Measurements from ENCODE around the gene USP19.

USP19 gene

GRCh38 chr3:49104427-49105291, 16.0 kb downstream of the USP19 start, which contains the start of gene QARS1:
QARS1 (minus strand) TSS chr3:49104757; CDS start chr3:49104733, 24 bp downstream.
- peak; percentile 98 for DNase-seq (ENCODE audit: insufficient read length, low spot score)
- FAIRE-seq, result peak; percentile 92
- TF ChIP-seq PAX5 (IDR thresholded peaks at IDR 0.05; ENCODE audit: insufficient read depth, low read length, severe bottlenecking) (no peak), SPI1 (IDR thresholded peaks at IDR 0.05; ENCODE audit: low read depth, low read length) (no peak), POLR2A (IDR thresholded peaks at IDR 0.05; ENCODE audit: low read depth, low read length) (peak; percentile 94), POU2F2 (IDR thresholded peaks at IDR 0.05; ENCODE audit: low read depth, low read length) (no peak; the same call in 1 of the 2 replicates), POLR2AphosphoS5 (IDR thresholded peaks at IDR 0.05; ENCODE audit: low read depth, low read length) (peak; percentile 88), TAF1 (IDR thresholded peaks at IDR 0.05; ENCODE audit: low read depth, low read length) (peak; percentile 97)

DNA sequence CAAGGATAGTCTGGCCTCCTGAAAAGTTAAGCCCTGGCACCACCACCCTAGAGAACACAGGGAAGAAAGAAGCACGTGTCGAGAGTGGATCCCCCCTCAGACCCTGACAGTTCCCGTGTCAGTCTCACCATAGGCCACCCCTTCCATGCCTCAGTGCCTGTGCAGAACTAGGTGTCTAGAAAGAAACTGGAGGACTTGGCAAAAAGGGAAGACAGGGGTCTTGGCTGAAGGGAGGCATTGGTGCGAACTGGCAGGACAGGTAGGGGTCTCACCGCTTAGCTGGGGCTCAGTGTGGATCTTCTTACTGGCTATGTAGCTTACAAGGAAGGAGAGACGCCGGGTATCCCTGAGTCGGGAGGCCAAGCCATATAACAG, 16.6 kb downstream of the USP19 start:
- TF ChIP-seq POLR2AphosphoS5 (IDR thresholded peaks at IDR 0.05; ENCODE audit: low read depth, low read length), result no peak
- TF ChIP-seq POLR2A (IDR thresholded peaks at IDR 0.05; ENCODE audit: low read depth, low read length), result no peak
- no peak for TF ChIP-seq PAX5 (IDR thresholded peaks at IDR 0.05; ENCODE audit: insufficient read depth, low read length, severe bottlenecking)
- TF ChIP-seq POU2F2 (IDR thresholded peaks at IDR 0.05; ENCODE audit: low read depth, low read length), result no peak
- no peak for TF ChIP-seq TAF1 (IDR thresholded peaks at IDR 0.05; ENCODE audit: low read depth, low read length)
- TF ChIP-seq SPI1 (IDR thresholded peaks at IDR 0.05; ENCODE audit: low read depth, low read length), result no peak
- DNase-seq (ENCODE audit: insufficient read length, low spot score) (no peak), FAIRE-seq (no peak)

DNA sequence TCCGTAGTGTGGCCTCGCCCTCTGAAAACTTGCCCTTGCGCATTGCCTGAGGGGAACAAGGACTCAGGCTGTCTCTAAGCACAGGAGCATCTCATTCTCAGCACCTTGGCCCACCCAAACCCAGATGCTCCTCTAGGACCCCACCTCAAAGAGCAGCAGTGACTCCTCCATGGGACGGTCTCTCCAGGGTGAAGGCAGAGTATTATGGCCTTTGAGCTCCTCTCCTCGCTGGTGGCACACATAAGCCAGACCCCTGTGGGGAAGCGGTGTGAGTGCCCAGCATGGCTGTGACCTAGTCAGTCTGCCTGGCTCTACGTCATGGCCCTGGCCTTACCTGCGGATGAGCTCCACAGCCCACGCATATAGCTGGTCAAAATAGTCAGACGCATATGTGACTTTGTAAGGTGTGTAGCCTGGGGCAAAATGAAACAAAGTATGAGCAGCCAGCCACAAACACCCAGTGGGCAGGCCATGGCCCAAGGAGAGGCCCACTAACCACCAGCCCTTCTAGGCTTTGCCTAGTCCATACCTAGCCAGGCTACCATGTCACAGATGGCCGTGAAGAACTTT, 20.5 kb downstream of the USP19 start:
- FAIRE-seq, result no peak
- TF ChIP-seq POLR2A (IDR thresholded peaks at IDR 0.05; ENCODE audit: low read depth, low read length), result peak; percentile 4; the same call in 1 of the 2 replicates
- no peak for TF ChIP-seq POLR2AphosphoS5 (IDR thresholded peaks at IDR 0.05; ENCODE audit: low read depth, low read length)
- no peak for DNase-seq (ENCODE audit: insufficient read length, low spot score)

DNA sequence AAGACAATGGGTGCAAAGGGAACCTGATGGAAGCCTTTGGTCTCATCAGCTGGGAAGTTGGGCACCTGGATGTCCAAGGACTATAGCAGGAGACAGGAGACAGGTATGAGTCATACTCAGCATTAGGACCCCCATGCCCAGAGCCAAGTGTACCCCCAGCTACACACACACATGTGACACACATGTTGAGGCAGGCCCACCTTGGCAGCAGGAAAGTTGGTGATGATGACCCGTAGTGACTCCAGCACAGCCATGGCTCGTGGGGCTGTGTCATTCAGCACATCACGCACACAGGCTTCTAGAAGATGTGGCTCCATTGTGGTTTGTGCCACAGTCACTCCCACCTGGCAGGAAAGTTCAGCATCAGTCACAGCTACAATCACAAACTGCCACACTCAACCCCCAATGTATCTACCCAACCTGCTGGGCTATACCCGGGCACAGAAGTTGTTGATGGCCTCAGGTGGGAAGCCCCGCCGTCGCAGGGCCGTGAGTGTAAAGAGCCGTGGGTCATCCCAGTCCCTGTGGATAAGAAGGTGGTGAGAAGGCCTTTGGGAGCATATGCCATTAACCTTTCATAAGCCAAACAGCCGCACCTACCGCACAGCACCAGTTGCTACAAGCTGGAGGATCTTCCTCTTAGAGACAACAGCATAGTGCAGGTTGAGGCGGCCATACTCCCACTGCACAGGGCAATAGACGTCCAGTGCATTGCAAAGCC, 21.6 kb downstream of the USP19 start:
- TF ChIP-seq TAF1 (IDR thresholded peaks at IDR 0.05; ENCODE audit: low read depth, low read length) (no peak), PAX5 (IDR thresholded peaks at IDR 0.05; ENCODE audit: insufficient read depth, low read length, severe bottlenecking) (no peak), POU2F2 (IDR thresholded peaks at IDR 0.05; ENCODE audit: low read depth, low read length) (no peak), SPI1 (IDR thresholded peaks at IDR 0.05; ENCODE audit: low read depth, low read length) (no peak), POLR2A (IDR thresholded peaks at IDR 0.05; ENCODE audit: low read depth, low read length) (no peak), POLR2AphosphoS5 (IDR thresholded peaks at IDR 0.05; ENCODE audit: low read depth, low read length) (no peak)
- DNase-seq (ENCODE audit: insufficient read length, low spot score), result no peak

GRCh38 chr3:49098429-49098828, 22.2 kb downstream of the USP19 start:
- DNase-seq (ENCODE audit: insufficient read length, low spot score) (no peak), FAIRE-seq (no peak)
- TF ChIP-seq SPI1 (IDR thresholded peaks at IDR 0.05; ENCODE audit: low read depth, low read length) (no peak), PAX5 (IDR thresholded peaks at IDR 0.05; ENCODE audit: insufficient read depth, low read length, severe bottlenecking) (no peak), POLR2AphosphoS5 (IDR thresholded peaks at IDR 0.05; ENCODE audit: low read depth, low read length) (no peak), POU2F2 (IDR thresholded peaks at IDR 0.05; ENCODE audit: low read depth, low read length) (no peak), TAF1 (IDR thresholded peaks at IDR 0.05; ENCODE audit: low read depth, low read length) (no peak), POLR2A (IDR thresholded peaks at IDR 0.05; ENCODE audit: low read depth, low read length) (no peak)

More for the DNA sequence above, 21.6 kb downstream of the USP19 start:
- FAIRE-seq, result no peak

DNA sequence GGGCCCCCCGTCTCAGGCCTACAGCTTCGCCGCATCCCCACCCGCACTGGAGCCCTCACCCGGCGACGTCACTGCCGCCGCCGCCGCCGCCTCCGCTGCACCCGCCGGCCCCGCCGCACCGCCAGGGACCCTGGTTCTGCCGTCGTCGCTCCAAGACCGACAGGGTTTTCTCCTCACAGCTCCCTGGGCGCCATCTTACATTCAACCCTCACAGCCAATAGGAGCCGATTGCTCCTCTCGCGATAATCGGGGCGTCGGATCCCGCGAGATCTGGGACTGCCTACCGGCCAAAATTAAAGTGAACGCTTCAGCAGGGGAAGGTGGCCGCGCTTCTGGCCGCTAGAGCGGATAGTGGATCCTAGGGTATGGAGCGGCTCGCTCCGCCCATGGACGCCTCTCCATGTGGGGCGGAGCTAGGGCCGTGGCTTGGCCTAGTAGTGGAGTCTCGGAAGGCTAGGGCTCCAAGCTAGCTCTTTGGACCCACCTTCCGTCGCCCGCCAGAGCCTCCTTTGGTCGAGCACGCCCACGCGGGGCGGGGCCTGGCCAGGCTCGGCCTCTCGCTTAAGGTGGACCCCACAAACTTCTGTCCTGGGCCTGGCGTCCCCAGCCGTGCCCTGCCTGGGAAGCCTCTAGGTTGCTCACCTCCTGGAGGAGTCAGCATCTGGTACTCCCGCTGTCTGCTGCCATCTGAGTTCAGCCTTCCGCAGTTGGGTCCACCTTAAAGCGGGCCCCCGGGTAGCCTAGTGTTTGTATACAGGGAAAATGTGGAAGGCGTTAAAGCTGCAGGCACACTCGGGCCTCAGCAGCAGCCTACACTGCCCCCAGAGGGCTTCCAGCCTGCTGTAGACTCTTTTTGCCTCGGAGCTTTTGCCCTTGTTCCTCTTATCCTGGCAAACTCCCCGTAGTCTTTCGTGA, 26.5 kb downstream of the USP19 start, which contains the start of gene QRICH1:
Gene QRICH1, minus strand, starts transcription at position 219 of the 915 bp plus-strand sequence. CDS start 17,054 bp downstream, outside the sequence.
- FAIRE-seq (no peak), DNase-seq (ENCODE audit: insufficient read length, low spot score) (peak; percentile 87)
- TF ChIP-seq POLR2A (IDR thresholded peaks at IDR 0.05; ENCODE audit: low read depth, low read length) (peak; percentile 75), POU2F2 (IDR thresholded peaks at IDR 0.05; ENCODE audit: low read depth, low read length) (peak; percentile 44), POLR2AphosphoS5 (IDR thresholded peaks at IDR 0.05; ENCODE audit: low read depth, low read length) (peak; percentile 42; the same call in 1 of the 2 replicates), SPI1 (IDR thresholded peaks at IDR 0.05; ENCODE audit: low read depth, low read length) (no peak), PAX5 (IDR thresholded peaks at IDR 0.05; ENCODE audit: insufficient read depth, low read length, severe bottlenecking) (no peak), TAF1 (IDR thresholded peaks at IDR 0.05; ENCODE audit: low read depth, low read length) (peak; percentile 96)

- FAIRE-seq, result peak; percentile 97
- peak; percentile 55 for TF ChIP-seq POU2F2 (IDR thresholded peaks at IDR 0.05; ENCODE audit: low read depth, low read length)
- peak; percentile 51 for TF ChIP-seq POLR2A (IDR thresholded peaks at IDR 0.05; ENCODE audit: low read depth, low read length)
- TF ChIP-seq POLR2AphosphoS5 (IDR thresholded peaks at IDR 0.05; ENCODE audit: low read depth, low read length), result peak; percentile 32; the same call in 1 of the 2 replicates
- no peak for TF ChIP-seq TAF1 (IDR thresholded peaks at IDR 0.05; ENCODE audit: low read depth, low read length)
- peak; percentile 65 for DNase-seq (ENCODE audit: insufficient read length, low spot score)
These were observed 27.4 kb downstream of the USP19 start for GRCh38 chr3:49092938-49093852.
